ENCODE data around the gene STEEP1.
"Not testable (repeated sequence)": the region's sequence is repeated elsewhere in the genome, so short reads cannot be mapped to it uniquely, and the experiment has no call there.

- TF ChIP-seq POLR2A (IDR thresholded peaks at IDR 0.05; ENCODE audit: low read length); GATA1 (IDR thresholded peaks at IDR 0.05; ENCODE audit: low read depth, low read length): not testable (repeated sequence)
Observed at GRCh38 chrX:119505145-119505544, 60.1 kb downstream of the STEEP1 start.
